ENCODE results near the gene PSORS1C2.

Gene PSORS1C2

DNA sequence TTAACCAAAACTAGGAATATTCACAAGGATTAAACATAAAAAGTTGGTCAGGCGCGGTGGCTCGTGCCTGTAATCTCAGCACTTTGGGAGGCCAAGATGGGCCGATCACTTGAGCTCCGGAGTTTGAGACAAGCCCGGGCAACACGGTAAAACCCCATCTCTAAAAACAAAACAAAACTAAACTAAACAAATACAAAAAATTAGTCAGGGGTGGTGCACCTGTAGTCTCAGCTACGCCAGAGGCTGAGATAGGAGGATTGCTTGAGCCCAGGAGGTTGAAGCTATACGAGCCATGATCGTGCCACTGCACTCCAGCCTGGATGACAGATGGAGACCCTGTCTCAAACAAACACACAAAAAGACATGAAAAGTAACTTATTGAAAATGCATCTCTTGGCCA, 3.2 kb downstream of the PSORS1C2 start:
- DNase-seq: no peak

GRCh38 chr6:31132806-31133205, 6.1 kb downstream of the PSORS1C2 start:
- DNase-seq: no peak

- no peak for DNase-seq
These were observed 7.3 kb downstream of the PSORS1C2 start for GRCh38 chr6:31131595-31131994.

- no peak for DNase-seq
These were observed 8.1 kb downstream of the PSORS1C2 start for GRCh38 chr6:31130751-31131150.

GRCh38 chr6:31129130-31129529, 9.7 kb downstream of the PSORS1C2 start:
- DNase-seq: no peak

DNA sequence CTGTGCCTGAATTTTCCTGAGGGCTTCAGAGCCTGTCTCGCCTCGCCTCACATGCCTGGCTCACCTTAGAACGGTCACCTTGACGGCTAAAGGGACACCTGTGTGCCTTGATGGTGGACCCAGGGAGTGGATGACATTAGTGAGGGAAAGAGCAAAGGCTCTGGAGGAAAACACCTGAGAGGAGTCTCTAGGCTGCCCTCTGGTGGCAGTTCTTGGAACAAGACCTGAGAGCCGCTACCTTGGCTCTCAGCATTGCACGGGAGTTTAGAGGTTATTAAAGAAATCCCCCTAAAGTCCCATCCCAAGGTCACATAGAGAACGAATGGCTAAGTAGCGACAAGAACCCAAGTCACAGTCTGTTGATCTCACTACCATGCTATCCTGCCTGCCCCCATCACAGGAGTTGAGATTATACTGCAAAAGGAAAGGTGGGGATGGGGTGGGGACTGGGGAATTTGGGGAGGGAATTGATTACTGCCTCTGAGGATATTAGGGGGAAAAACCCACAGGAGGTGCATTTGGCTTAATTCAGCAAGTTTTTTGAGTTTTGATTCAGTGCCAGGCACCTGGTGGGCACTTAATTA, 10.7 kb downstream of the PSORS1C2 start:
- DNase-seq: no peak

GRCh38 chr6:31126396-31127175, 12.3 kb downstream of the PSORS1C2 start:
- peak; percentile 13 for DNase-seq

DNA sequence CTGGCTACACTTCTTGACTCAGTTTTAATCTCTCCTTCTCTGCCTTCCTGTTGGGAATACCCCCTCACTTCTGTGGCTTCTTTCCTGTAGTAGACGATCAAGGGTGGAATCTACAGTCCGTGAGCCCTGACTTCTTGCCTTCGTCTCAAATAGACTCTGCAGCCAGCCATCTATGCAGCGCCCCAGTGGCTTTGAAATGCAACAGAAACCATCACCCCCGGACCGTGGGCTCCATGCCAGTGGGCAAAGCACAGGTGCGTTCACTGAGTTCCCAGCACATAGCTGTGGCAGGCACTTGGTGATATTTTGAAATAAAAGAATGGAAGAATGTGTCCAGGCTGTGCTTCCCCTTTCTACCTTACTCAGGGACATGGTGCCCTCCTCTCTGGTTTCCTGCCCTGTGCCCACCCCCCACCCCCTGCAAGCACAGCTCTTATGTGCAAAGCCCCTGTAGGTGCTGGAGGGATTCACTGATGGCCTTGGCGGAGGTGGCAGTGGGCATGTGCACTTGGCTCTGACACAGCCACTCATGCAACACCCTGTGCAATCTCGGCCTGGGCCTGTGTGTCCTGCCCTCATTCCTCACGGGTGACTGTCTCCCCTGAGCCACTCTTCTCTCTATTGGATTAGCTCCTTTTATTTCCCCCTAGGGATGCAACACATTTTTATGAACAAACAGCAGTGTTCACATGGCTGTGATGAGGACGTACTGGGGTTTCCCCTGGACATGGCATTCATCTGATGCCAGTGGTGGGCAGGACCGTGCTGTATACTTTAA, 13.1 kb downstream of the PSORS1C2 start:
- DNase-seq: no peak

DNA sequence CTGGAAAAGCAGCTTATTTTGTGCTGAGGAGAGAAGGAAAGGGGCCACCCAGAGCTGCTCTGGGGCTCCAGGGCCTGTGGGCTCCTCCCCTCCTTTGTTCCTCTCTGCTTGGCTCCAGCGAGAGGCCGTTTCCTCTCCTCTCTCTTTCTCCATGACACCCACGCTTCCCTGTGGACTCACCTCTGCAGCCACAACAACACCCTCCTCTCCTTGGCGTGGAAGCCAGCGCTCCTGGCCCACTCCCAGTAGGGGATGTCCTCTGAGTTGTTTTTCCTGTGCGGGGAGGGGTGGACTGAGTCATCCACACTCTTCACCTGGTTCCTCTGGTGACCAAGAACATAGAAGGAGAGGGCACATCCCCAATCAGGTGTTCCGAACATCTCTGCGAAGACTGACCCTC, 13.7 kb downstream of the PSORS1C2 start:
- DNase-seq: peak; percentile 77

GRCh38 chr6:31122791-31123706, 15.8 kb downstream of the PSORS1C2 start:
- peak; percentile 83 for DNase-seq

DNA sequence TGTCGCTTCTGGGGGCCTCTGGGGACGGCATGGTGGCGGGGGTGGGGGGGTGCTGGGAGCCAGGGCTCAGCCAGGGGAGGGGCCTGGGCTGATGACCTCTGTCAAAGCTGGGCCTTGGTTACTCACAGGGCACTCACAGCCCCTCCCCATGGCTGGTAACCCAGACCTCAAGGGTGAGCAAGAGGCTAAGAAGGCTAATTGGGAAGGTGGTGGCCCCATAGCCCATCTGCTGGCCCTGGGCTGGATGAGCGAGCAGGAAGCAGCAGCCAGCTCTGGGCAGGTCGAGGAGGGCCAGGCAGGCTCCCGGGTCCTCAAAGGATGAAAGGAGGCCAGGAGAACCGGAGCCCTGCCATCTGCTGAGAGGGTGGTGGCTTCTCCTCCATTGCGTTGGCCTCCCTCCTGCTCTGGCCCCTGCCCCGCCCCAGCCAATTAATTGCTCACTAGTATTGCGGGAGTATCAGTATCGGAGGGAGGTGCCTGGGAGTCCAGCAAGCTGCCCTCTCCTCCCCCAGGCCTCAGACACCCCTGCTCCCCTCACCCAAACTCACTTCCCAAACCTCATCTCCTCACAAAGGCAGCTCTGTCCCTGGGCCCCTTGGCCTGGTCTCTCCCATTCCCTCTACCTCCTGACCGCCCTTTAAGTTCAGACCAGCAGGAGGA, 17.6 kb downstream of the PSORS1C2 start:
- DNase-seq: no peak

DNA sequence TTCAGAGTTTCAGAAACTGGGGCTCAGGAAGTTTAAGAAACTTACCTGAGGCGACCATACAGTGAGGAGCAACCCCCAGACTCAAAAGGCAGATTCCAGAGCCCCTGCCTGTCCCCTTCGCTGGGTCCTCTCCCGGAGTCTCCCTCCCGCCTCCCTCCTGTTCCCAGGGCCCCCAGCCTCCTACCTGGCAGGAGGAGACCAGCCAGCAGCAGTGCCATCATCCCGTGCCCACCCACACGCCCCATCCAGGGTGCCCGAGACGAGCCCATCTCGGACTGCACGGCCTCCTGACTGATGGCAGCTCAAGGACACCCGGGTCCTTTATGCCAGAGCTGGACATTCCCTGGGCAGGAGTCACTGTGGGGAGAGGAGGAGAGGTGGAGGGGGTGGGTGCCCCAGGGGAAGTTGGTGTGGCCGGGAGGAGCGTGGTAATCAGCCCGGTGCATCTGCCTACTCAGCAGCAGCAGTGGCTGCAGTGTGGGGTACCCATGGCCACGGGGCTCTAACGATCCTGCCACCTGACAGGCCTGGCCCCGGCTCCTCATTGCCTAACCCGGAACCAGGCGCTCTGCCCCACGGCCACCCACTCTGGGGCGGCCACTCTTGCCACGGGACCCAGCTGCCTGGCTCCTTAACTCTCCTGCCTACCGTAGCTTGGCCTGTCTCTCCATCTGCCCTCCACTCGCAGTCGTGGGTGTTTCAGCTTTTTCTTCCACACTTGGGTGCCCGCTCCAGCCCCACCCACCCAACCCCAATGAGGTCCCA, 18.5 kb downstream of the PSORS1C2 start, which contains the start of gene CDSN:
Gene CDSN, minus strand, starts transcription at position 296 of the 765 bp plus-strand sequence. Its CDS starts 27 bp downstream, at position 269.
- DNase-seq: no peak

GRCh38 chr6:31118178-31118577, 20.7 kb downstream of the PSORS1C2 start:
- no peak for DNase-seq

- no peak for DNase-seq
These were observed 22.0 kb downstream of the PSORS1C2 start for GRCh38 chr6:31116661-31117385.

DNA sequence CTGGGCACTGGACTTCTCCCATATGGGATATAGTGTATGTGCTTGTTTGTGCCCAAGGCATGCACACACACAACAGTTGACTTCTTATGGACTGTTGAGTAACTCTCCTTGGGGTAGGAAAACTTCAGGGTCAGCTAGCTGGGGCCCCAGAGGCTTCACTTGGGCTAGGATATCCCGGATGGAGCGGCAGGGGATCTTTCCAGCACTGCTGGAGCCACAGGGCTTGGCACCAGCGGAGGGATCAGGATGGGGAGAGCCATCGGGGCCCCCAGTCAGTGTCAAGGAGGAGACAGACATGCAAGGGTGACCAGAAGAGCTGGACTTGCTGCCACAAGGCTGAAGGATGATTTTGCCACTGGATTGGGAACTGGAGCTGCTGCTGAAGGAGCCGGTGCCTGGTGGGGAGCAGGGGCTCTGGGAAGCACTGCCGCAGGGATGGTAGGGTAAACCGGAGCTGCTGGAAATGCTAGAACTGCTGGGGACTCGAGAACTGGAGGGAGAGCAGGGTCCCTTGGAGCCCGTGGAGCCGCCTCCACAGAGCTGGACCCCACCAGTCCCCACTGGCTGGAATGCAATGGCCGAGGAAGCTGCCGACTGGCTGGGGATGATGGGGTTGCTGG, 22.8 kb downstream of the PSORS1C2 start:
- no peak for DNase-seq

DNA sequence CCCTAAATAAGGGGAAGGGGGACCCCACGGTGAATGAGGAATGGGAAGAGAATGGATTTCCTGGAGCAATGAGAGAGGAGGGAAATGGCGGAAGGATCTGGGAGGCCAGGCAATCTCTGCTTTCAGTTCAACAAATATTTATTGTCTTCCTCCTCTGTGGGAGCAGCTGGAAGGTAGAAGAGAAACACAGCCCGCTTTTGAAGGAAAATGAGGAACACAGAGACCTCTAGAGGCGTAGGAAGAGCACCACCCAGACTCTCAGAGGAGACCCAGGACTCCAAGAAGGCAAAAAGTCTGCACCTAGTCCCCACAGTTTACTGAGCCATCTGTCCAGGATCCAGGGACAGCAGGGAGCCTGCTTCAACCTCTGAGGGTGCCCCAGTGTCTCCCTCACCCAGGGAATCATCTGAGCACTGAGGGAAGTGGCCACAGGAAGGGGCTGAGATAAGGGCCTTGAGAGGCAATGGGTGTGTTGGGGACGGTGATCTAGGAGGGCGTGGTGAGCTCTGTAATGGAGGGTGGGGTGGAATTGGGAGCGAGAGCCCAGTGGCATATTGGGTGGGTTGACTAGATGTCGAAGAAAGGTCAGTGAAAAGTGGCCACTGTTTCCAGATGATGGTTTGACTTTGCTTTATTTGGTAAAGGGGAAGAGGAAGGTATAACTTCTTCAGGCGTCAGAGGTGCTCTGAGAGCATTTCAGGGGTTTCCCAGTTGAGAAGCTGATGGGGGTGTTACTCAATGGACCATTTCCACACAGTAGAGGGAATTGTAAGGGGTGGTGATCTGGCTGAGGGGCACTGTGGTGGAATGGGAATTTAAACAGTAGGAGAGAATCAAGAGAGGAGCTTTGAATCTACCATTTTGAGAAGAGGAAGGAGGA, 23.7 kb downstream of the PSORS1C2 start:
- no peak for DNase-seq

DNA sequence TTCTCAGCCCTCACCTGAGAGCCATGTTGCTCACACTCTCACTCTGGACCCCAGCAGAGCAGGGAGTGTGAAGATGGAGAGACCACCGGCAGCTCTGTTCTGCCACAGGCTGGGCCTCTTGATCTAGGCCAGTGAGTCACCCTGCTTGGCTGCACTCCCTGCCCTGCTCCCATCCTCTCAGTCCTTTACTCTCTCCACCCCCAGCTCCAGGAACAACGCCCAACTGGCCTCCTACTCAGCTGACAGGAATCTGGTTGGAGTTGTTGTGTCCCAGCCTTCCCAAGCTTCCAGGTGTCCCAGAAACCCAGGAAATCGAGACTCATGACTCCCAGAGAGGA, 24.4 kb downstream of the PSORS1C2 start, which contains the start of gene PSORS1C1:
Gene PSORS1C1, plus strand, starts transcription at position 260 of the 338 bp plus-strand sequence. CDS start 14,833 bp downstream, outside the sequence.
- DNase-seq: peak; percentile 78

GRCh38 chr6:31113861-31114540, 24.9 kb downstream of the PSORS1C2 start:
- peak; percentile 67 for DNase-seq

Data from left hindlimb (tissue), 1 donor.